ENCODE results near the gene TOX3.

DNA sequence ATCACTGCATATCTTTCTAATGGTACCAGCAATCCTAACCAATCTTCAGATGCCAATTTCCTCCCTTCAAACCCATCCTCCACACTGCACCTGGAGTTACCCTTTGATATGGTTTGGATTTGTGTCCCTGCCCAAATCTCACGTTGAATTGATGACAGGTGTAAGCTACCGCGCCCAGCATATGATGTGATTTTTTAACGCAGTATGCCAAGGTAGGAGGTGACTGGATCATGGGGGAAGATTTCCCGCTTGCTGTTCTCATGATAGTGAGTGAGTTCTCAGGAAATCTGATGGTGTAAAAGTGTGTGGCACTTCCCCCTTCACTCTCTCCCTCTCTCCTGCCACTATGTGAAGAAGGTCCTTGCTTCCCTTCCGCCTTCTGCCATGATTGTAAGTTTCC, 57.0 kb downstream of the TOX3 start:
- TF ChIP-seq, protein P1, sequence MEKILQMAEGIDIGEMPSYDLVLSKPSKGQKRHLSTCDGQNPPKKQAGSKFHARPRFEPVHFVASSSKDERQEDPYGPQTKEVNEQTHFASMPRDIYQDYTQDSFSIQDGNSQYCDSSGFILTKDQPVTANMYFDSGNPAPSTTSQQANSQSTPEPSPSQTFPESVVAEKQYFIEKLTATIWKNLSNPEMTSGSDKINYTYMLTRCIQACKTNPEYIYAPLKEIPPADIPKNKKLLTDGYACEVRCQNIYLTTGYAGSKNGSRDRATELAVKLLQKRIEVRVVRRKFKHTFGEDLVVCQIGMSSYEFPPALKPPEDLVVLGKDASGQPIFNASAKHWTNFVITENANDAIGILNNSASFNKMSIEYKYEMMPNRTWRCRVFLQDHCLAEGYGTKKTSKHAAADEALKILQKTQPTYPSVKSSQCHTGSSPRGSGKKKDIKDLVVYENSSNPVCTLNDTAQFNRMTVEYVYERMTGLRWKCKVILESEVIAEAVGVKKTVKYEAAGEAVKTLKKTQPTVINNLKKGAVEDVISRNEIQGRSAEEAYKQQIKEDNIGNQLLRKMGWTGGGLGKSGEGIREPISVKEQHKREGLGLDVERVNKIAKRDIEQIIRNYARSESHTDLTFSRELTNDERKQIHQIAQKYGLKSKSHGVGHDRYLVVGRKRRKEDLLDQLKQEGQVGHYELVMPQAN (conservative IDR thresholded peaks at IDR 0.05), result no peak
- TF ChIP-seq SMAD1 (IDR thresholded peaks at IDR 0.05; ENCODE audit: low read depth, partially characterized antibody), result no peak
